Measurements from ENCODE around the gene CFAP92. TPM values are rescaled to one million over a fixed set of nuclear protein-coding genes. Genes with fewer than 3 reads are reported as not detected.
"Not testable (repeated sequence)": the region's sequence is repeated elsewhere in the genome, so short reads cannot be mapped to it uniquely, and the experiment has no call there.

Gene CFAP92
- polyA plus RNA-seq, 2 donors, result 0.59 to 0.66 TPM

- no peaks in the 10 kb centered on the region for H3K4me1 ChIP-seq (ENCODE audit: control insufficient read depth in 2 of 2, insufficient read depth in 2 of 2, low read length in 1 of 2)
- no peak overlapping the region for H3K4me3 ChIP-seq (ENCODE audit: low read depth in 1 of 2, low read length in 2 of 2)
- H3K36me3 ChIP-seq (ENCODE audit: control insufficient read depth in 2 of 2, insufficient read depth in 2 of 2, low read length in 1 of 2), result no peaks in the 10 kb centered on the region
- 61 to 73% methylated on average over 4 of the region's 4 CpGs for WGBS, 2 donors
- H3K27me3 ChIP-seq (ENCODE audit: control insufficient read depth in 1 of 2, insufficient read depth in 2 of 2, low read length in 2 of 2), result no peaks in the 10 kb centered on the region
- H3K27ac ChIP-seq (ENCODE audit: low read depth in 2 of 2, low read length in 1 of 2), result no peak overlapping the region
- H3K9me3 ChIP-seq (ENCODE audit: control insufficient read depth in 2 of 2, insufficient read depth in 1 of 2, low read depth in 1 of 2, low read length in 1 of 2), result no peaks in the 10 kb centered on the region
Observed at GRCh38 chr3:128867200-128868125, 126.4 kb downstream of the CFAP92 start.

- WGBS, 2 donors, result 64 to 66% methylated on average over 19 to 22 of the region's 25 CpGs
- not testable (repeated sequence) for H3K4me1 ChIP-seq (ENCODE audit: control insufficient read depth in 2 of 2, insufficient read depth in 2 of 2, low read length in 1 of 2); H3K36me3 ChIP-seq (ENCODE audit: control insufficient read depth in 2 of 2, insufficient read depth in 2 of 2, low read length in 1 of 2); H3K4me3 ChIP-seq (ENCODE audit: low read depth in 1 of 2, low read length in 2 of 2); H3K27ac ChIP-seq (ENCODE audit: low read depth in 2 of 2, low read length in 1 of 2); H3K27me3 ChIP-seq (ENCODE audit: control insufficient read depth in 1 of 2, insufficient read depth in 2 of 2, low read length in 2 of 2)
- peaks cover 0 to 10% of the 10 kb centered on the region in 2 donors for H3K9me3 ChIP-seq (ENCODE audit: control insufficient read depth in 2 of 2, insufficient read depth in 1 of 2, low read depth in 1 of 2, low read length in 1 of 2)
Observed at GRCh38 chr3:128864849-128865804, 128.7 kb downstream of the CFAP92 start.

- H3K27ac ChIP-seq (ENCODE audit: low read depth in 2 of 2, low read length in 1 of 2), result peak overlapping the region in 1 of 2 donors; percentile 2
- H3K36me3 ChIP-seq (ENCODE audit: control insufficient read depth in 2 of 2, insufficient read depth in 2 of 2, low read length in 1 of 2), result no peaks in the 10 kb centered on the region
- H3K4me1 ChIP-seq (ENCODE audit: control insufficient read depth in 2 of 2, insufficient read depth in 2 of 2, low read length in 1 of 2), result no peaks in the 10 kb centered on the region
- 46 to 54% methylated on average over 11 of the region's 11 CpGs for WGBS, 2 donors
- peaks cover 2 to 17% of the 10 kb centered on the region in 2 donors for H3K9me3 ChIP-seq (ENCODE audit: control insufficient read depth in 2 of 2, insufficient read depth in 1 of 2, low read depth in 1 of 2, low read length in 1 of 2)
- no peaks in the 10 kb centered on the region for H3K27me3 ChIP-seq (ENCODE audit: control insufficient read depth in 1 of 2, insufficient read depth in 2 of 2, low read length in 2 of 2)
- no peak overlapping the region for H3K4me3 ChIP-seq (ENCODE audit: low read depth in 1 of 2, low read length in 2 of 2)
Observed at GRCh38 chr3:128864351-128864811, 129.5 kb downstream of the CFAP92 start.

GRCh38 chr3:128863560-128863959, 130.3 kb downstream of the CFAP92 start:
- no peak overlapping the region for H3K27ac ChIP-seq (ENCODE audit: low read depth in 2 of 2, low read length in 1 of 2)
- H3K4me3 ChIP-seq (ENCODE audit: low read depth in 1 of 2, low read length in 2 of 2), result no peak overlapping the region
- H3K9me3 ChIP-seq (ENCODE audit: control insufficient read depth in 2 of 2, insufficient read depth in 1 of 2, low read depth in 1 of 2, low read length in 1 of 2), result peaks cover 9 to 24% of the 10 kb centered on the region in 2 donors
- no peaks in the 10 kb centered on the region for H3K27me3 ChIP-seq (ENCODE audit: control insufficient read depth in 1 of 2, insufficient read depth in 2 of 2, low read length in 2 of 2)
- no peaks in the 10 kb centered on the region for H3K36me3 ChIP-seq (ENCODE audit: control insufficient read depth in 2 of 2, insufficient read depth in 2 of 2, low read length in 1 of 2)
- H3K4me1 ChIP-seq (ENCODE audit: control insufficient read depth in 2 of 2, insufficient read depth in 2 of 2, low read length in 1 of 2), result no peaks in the 10 kb centered on the region
- 73 to 86% methylated on average over 3 of the region's 3 CpGs for whole genome bisulfite sequencing, 2 donors

- Histone ChIP-seq H3K27me3 (ENCODE audit: control insufficient read depth in 1 of 2, insufficient read depth in 2 of 2, low read length in 2 of 2) (no peaks in the 10 kb centered on the region), H3K27ac (ENCODE audit: low read depth in 2 of 2, low read length in 1 of 2) (no peak overlapping the region), H3K4me3 (ENCODE audit: low read depth in 1 of 2, low read length in 2 of 2) (no peak overlapping the region), H3K4me1 (ENCODE audit: control insufficient read depth in 2 of 2, insufficient read depth in 2 of 2, low read length in 1 of 2) (no peaks in the 10 kb centered on the region), H3K36me3 (ENCODE audit: control insufficient read depth in 2 of 2, insufficient read depth in 2 of 2, low read length in 1 of 2) (no peaks in the 10 kb centered on the region), H3K9me3 (ENCODE audit: control insufficient read depth in 2 of 2, insufficient read depth in 1 of 2, low read depth in 1 of 2, low read length in 1 of 2) (peaks cover 12 to 32% of the 10 kb centered on the region in 2 donors)
- 85 to 90% methylated on average over 6 of the region's 6 CpGs for WGBS, 2 donors
Observed at GRCh38 chr3:128861491-128861890, 132.4 kb downstream of the CFAP92 start.

Other genes with a start within 250 kb of the CFAP92 start
- gene ACAD9, start 114.5 kb downstream of the CFAP92 start, polyA plus RNA-seq, result 10 to 100 TPM; 25.6 to 30.8 TPM
- gene EFCC1, start 7.2 kb upstream of the CFAP92 start, polyA plus RNA-seq, result 1 to 10 TPM in 1 of 2 donors, under 1 TPM in 1; 0.96 to 1.0 TPM
- not detected for gene GP9, start 66.7 kb upstream of the CFAP92 start, polyA plus RNA-seq
- gene RAB43, start 127.7 kb upstream of the CFAP92 start, polyA plus RNA-seq, result 1 to 10 TPM; 3.6 to 6.5 TPM
- 10 to 100 TPM; 14.9 to 22.1 TPM for gene ISY1, start 167.0 kb upstream of the CFAP92 start, polyA plus RNA-seq
- 100 to 1,000 TPM; 287 to 351 TPM for gene CNBP, start 189.8 kb upstream of the CFAP92 start, polyA plus RNA-seq